Liver (tissue), 9 donors: Measurements from ENCODE around the gene SWI5. TPM values are rescaled to one million over a fixed set of nuclear protein-coding genes. Genes with fewer than 3 reads are reported as not detected.

Source experiments
- DNase-seq: peaks from one replicate; pipeline ENCODE4 v3.0.0-alpha.2; 2017; ENCODE audit warnings: low spot score
- H3K27ac ChIP-seq, 2 donors: one replicate each; pipeline ENCODE4 v1.7.0; 2013; ENCODE audit warnings: inconsistent platforms in 2 of 2, low read length in 2 of 2, control low read depth in 1 of 2, low read depth in 1 of 2, mild to moderate bottlenecking in 1 of 2
- H3K27me3 ChIP-seq, 4 donors: one replicate each; pipeline versions ENCODE4 v1.6.1 to v1.7.0; 2013; ENCODE audit warnings: low read length in 3 of 4, inconsistent platforms in 1 of 4, mild to moderate bottlenecking in 1 of 4, moderate library complexity in 1 of 4; ENCODE audit not compliant: control insufficient read depth in 4 of 4, insufficient read depth in 4 of 4
- H3K36me3 ChIP-seq, 4 donors: one replicate each; pipeline versions ENCODE4 v1.6.1 to v1.7.0; 2013; ENCODE audit warnings: low read length in 3 of 4, mild to moderate bottlenecking in 3 of 4, low read depth in 1 of 4, moderate library complexity in 1 of 4; ENCODE audit not compliant: control insufficient read depth in 4 of 4, insufficient read depth in 3 of 4
- H3K4me1 ChIP-seq, 4 donors: one replicate each; pipeline versions ENCODE4 v1.6.1 to v1.7.0; 2013; ENCODE audit warnings: low read length in 3 of 4, mild to moderate bottlenecking in 3 of 4, moderate library complexity in 1 of 4; ENCODE audit not compliant: control insufficient read depth in 4 of 4, insufficient read depth in 4 of 4
- H3K4me3 ChIP-seq, 3 donors: one replicate each; pipeline versions ENCODE4 v1.6.1 to v1.7.0; 2013; ENCODE audit warnings: low read length in 3 of 3, control low read depth in 1 of 3, low read depth in 1 of 3, mild to moderate bottlenecking in 1 of 3
- H3K9ac ChIP-seq, 2 donors: one replicate each; pipeline ENCODE4 v1.7.0; 2013; ENCODE audit warnings: low read length in 2 of 2, mild to moderate bottlenecking in 2 of 2, moderate library complexity in 2 of 2, control low read depth in 1 of 2, low read depth in 1 of 2
- H3K9me3 ChIP-seq, 4 donors: one replicate each; pipeline versions ENCODE4 v1.6.1 to v1.7.0; 2013; ENCODE audit warnings: low read length in 3 of 4; ENCODE audit not compliant: control insufficient read depth in 4 of 4
- CTCF ChIP-seq: fragments of 150-350 bp; IDR thresholded peaks from 2 replicates; pipeline ENCODE4 v1.5.1; 2017; ENCODE audit warnings: improper control_type of control experiment, low read depth, low read length; ENCODE audit not compliant: missing input control
- FOXA2 ChIP-seq: IDR thresholded peaks from 2 replicates; pipeline ENCODE4 v1.6.1; 2016; ENCODE audit warnings: antibody characterized with exemption
- HNF4A ChIP-seq, 2 donors: conservative IDR thresholded peaks; 2 replicates each; pipeline ENCODE4 v1.6.1; 2016; ENCODE audit warnings: antibody characterized with exemption in 2 of 2, mild to moderate bottlenecking in 2 of 2
- HNF4G ChIP-seq: IDR thresholded peaks from 2 replicates; pipeline ENCODE4 v1.6.1; 2016; ENCODE audit warnings: antibody characterized with exemption
- JUND ChIP-seq, 2 donors: IDR thresholded peaks; 2 replicates each; pipeline ENCODE4 v1.6.1; 2016; ENCODE audit warnings: antibody characterized with exemption in 2 of 2
- MAX ChIP-seq: IDR thresholded peaks from 2 replicates; pipeline ENCODE4 v1.6.1; 2016; ENCODE audit warnings: antibody characterized with exemption
- NR2F2 ChIP-seq: IDR thresholded peaks from 2 replicates; pipeline ENCODE4 v1.6.1; 2016; ENCODE audit warnings: antibody characterized with exemption
- RAD21 ChIP-seq, 2 donors: IDR thresholded peaks; 2 replicates each; pipeline ENCODE4 v1.6.1; 2016; ENCODE audit warnings: antibody characterized with exemption in 2 of 2, mild to moderate bottlenecking in 2 of 2
- REST ChIP-seq: IDR thresholded peaks from 2 replicates; pipeline ENCODE4 v1.6.1; 2016; ENCODE audit warnings: antibody characterized with exemption, mild to moderate bottlenecking
- RXRA ChIP-seq, 2 donors: IDR thresholded peaks; 2 replicates each; pipeline ENCODE4 v1.6.1; 2017 to 2018; ENCODE audit warnings: antibody characterized with exemption in 2 of 2, mild to moderate bottlenecking in 1 of 2
- SP1 ChIP-seq: IDR thresholded peaks from 2 replicates; pipeline ENCODE4 v1.6.1; 2018; ENCODE audit warnings: antibody characterized with exemption, mild to moderate bottlenecking
- TAF1 ChIP-seq: conservative IDR thresholded peaks from 2 replicates; pipeline ENCODE4 v1.6.1; 2016; ENCODE audit warnings: antibody characterized with exemption, mild to moderate bottlenecking
- YY1 ChIP-seq: IDR thresholded peaks from 2 replicates; pipeline ENCODE4 v1.6.1; 2016; ENCODE audit warnings: antibody characterized with exemption, mild to moderate bottlenecking
- ZBTB33 ChIP-seq: IDR thresholded peaks from 2 replicates; pipeline ENCODE4 v1.6.1; 2016; ENCODE audit warnings: antibody characterized with exemption
- WGBS: extraction: QIAGEN DNeasy Blood & Tissue Kit; methylation state at CpG from one replicate; pipeline ENCODE4 v1.1.7; 2013; 5-methylcytosine and 5-hydroxymethylcytosine counted together
- polyA plus RNA-seq, 2 donors: library from polyadenylated mRNA; stranded (reverse) in 1 of 2; unstranded in 1 of 2; fragments of 200-250 nt in 1 of 2; fragments of >200 nt in 1 of 2; fragmentation: Nextera tagmentation in 1 of 2; extraction: Ambion mirVana in 1 of 2; gene quantifications; one replicate each; pipeline versions ENCODE4 v1.2.1 to v1.2.3, GENCODE V29; 2013 to 2015
- total RNA-seq, 2 donors: library from RNA; depleted of rRNA; stranded (reverse); fragments of >200 nt; gene quantifications; one replicate each; pipeline ENCODE4 v1.2.3, GENCODE V29; 2014
- donor health status: healthy.
- donor health status: healthy.
- donor health status: healthy.
- donor health status: healthy.
- donor health status: healthy.

SWI5 gene
- total and polyA plus RNA-seq, 4 donors = 10.7 to 34.0 (median 16.2) TPM

GRCh38 chr9:128258326-128258725 lies 17.8 kb upstream of the SWI5 start:
- Histone ChIP-seq H3K9ac (no peak overlapping the region), H3K27ac (no peak overlapping the region), H3K36me3 (peaks cover 20 to 63% (median 48%) of the 10 kb centered on the region in 4 donors), H3K4me1 (no peaks in the 10 kb centered on the region), H3K27me3 (no peaks in the 10 kb centered on the region), H3K9me3 (no peaks in the 10 kb centered on the region), H3K4me3 (no peak overlapping the region)
- WGBS = 95% methylated on average over 6 of the region's 6 CpGs
- TF ChIP-seq CTCF (no peak), NR2F2 (no peak), RAD21 (IDR thresholded peaks at IDR 0.05) (no peak), MAX (no peak), YY1 (no peak), FOXA2 (no peak)
- no peak for DNase-seq

- TF ChIP-seq RXRA (IDR thresholded peaks at IDR 0.05) (no peak), HNF4G (no peak), NR2F2 (no peak), REST (no peak), CTCF (no peak), YY1 (no peak)
- DNase-seq = no peak
Observed at GRCh38 chr9:128259156-128259555, 16.9 kb upstream of the SWI5 start.

GRCh38 chr9:128260340-128260739 lies 15.7 kb upstream of the SWI5 start:
- Histone ChIP-seq H3K9me3 (no peaks in the 10 kb centered on the region), H3K4me1 (no peaks in the 10 kb centered on the region), H3K36me3 (peaks cover 21 to 69% (median 52%) of the 10 kb centered on the region in 4 donors), H3K9ac (no peak overlapping the region), H3K27ac (no peak overlapping the region), H3K27me3 (no peaks in the 10 kb centered on the region), H3K4me3 (no peak overlapping the region)
- 97% methylated on average over 17 of the region's 17 CpGs for WGBS
- no peak for DNase-seq
- no peak for TF ChIP-seq TAF1
- no peak for TF ChIP-seq JUND (IDR thresholded peaks at IDR 0.05)
- TF ChIP-seq SP1 = no peak
- TF ChIP-seq FOXA2 = no peak
- TF ChIP-seq RAD21 (IDR thresholded peaks at IDR 0.05) = no peak
- no peak for TF ChIP-seq ZBTB33
- no peak for TF ChIP-seq REST
- TF ChIP-seq HNF4A (conservative IDR thresholded peaks at IDR 0.05) = no peak

More at GRCh38 chr9:128259156-128259555, 16.9 kb upstream of the SWI5 start:
- Histone ChIP-seq H3K4me1 (no peaks in the 10 kb centered on the region), H3K36me3 (peaks cover 20 to 63% (median 48%) of the 10 kb centered on the region in 4 donors), H3K9me3 (no peaks in the 10 kb centered on the region), H3K9ac (no peak overlapping the region), H3K27ac (no peak overlapping the region), H3K4me3 (no peak overlapping the region), H3K27me3 (no peaks in the 10 kb centered on the region)
- 89% methylated on average over 9 of the region's 9 CpGs for WGBS
